IMR-90 (cell line): ENCODE data around the gene MACO1. TPM values are rescaled to one million over a fixed set of nuclear protein-coding genes. Genes with fewer than 3 reads are reported as not detected.
"Not testable (repeated sequence)": the region's sequence is repeated elsewhere in the genome, so short reads cannot be mapped to it uniquely, and the experiment has no call there.

Source experiments
- ATAC-seq: fragments of 200-7000 bp; cut with Tn5 transposase; 2 replicates; pipeline ENCODE4 v1.9.1; 2020; ENCODE audit warnings: low read depth, mild to moderate bottlenecking, moderate library complexity
- BruUV-seq: library from RNA; stranded (reverse); fragments of 400-500 nt; replicated peaks from 2 replicates; lab custom pipeline; 2021; lab: Mats Ljungman, UMichigan
- CTCF ChIA-PET: fragments of 300-600 bp; formaldehyde crosslinking; extraction: SDS; loops from one replicate; lab custom pipeline; 2021; ENCODE audit warnings: antibody characterized with exemption; lab: Yijun Ruan, JAX
- POLR2A ChIA-PET: fragments of 300-600 bp; sonication (Branson Sonifier 250); formaldehyde crosslinking; loops from one replicate; lab custom pipeline; 2022; ENCODE audit warnings: antibody characterized with exemption; ENCODE audit not compliant: unreplicated experiment; lab: Charles Lee
- DNase-seq: peaks from one replicate; pipeline ENCODE4 v3.0.0; 2013
- H2AFZ ChIP-seq: replicated peaks from 2 replicates; pipeline ENCODE3; 2013; ENCODE audit warnings: low read length, mild to moderate bottlenecking; ENCODE audit not compliant: poor library complexity
- H2AK5ac ChIP-seq: 2 replicates; pipeline ENCODE4 v1.6.1; 2013; ENCODE audit warnings: low read depth, low read length, inconsistent platforms
- H2AK9ac ChIP-seq: replicated peaks from 2 replicates; pipeline ENCODE3; 2013; ENCODE audit warnings: mild to moderate bottlenecking, low read depth, low read length, moderate library complexity; ENCODE audit not compliant: poor library complexity
- H2BK120ac ChIP-seq: 2 replicates; pipeline ENCODE4 v1.6.1; 2013; ENCODE audit warnings: low read depth, low read length, inconsistent platforms
- H2BK15ac ChIP-seq: 3 replicates; pipeline ENCODE4 v1.6.1; 2013; ENCODE audit warnings: low read depth, low read length, inconsistent platforms
- H2BK20ac ChIP-seq: 2 replicates; pipeline ENCODE4 v1.6.1; 2013; ENCODE audit warnings: low read depth, mild to moderate bottlenecking, inconsistent platforms, low read length, moderate library complexity
- H2BK5ac ChIP-seq: 2 replicates; pipeline ENCODE4 v1.6.1; 2013; ENCODE audit warnings: mild to moderate bottlenecking, low read depth, low read length, inconsistent platforms; ENCODE audit not compliant: poor library complexity, severe bottlenecking
- H3K14ac ChIP-seq: replicated peaks from 2 replicates; pipeline ENCODE4 v1.6.1; 2013; ENCODE audit warnings: low read depth, low read length, inconsistent platforms
- H3K18ac ChIP-seq: 2 replicates; pipeline ENCODE4 v1.6.1; 2013; ENCODE audit warnings: low read depth, low read length, control low read depth
- H3K23ac ChIP-seq: 2 replicates; pipeline ENCODE4 v1.6.1; 2013; ENCODE audit warnings: low read depth, low read length, inconsistent platforms
- H3K27ac ChIP-seq: 2 replicates; pipeline ENCODE4 v1.5.1; 2013; ENCODE audit warnings: mild to moderate bottlenecking, control low read depth, low read length; ENCODE audit not compliant: insufficient read depth
- H3K27me3 ChIP-seq: 2 replicates; pipeline ENCODE4 v1.6.1; 2013; ENCODE audit warnings: low read length; ENCODE audit not compliant: control insufficient read depth, insufficient read depth
- H3K36me3 ChIP-seq: 2 replicates; pipeline ENCODE4 v1.6.1; 2013; ENCODE audit warnings: low read length, mixed read lengths; ENCODE audit not compliant: control insufficient read depth, insufficient read depth
- H3K4ac ChIP-seq: 2 replicates; pipeline ENCODE4 v1.6.1; 2013; ENCODE audit warnings: low read depth, low read length, inconsistent platforms
- H3K4me1 ChIP-seq: 2 replicates; pipeline ENCODE4 v1.6.1; 2013; ENCODE audit warnings: low read length, mixed read lengths; ENCODE audit not compliant: control insufficient read depth, insufficient read depth
- H3K4me2 ChIP-seq: 2 replicates; pipeline ENCODE4 v1.6.1; 2013; ENCODE audit warnings: low read depth, mild to moderate bottlenecking, control low read depth, low read length, moderate library complexity
- H3K4me3 ChIP-seq: 2 replicates; pipeline ENCODE4 v1.5.1; 2013; ENCODE audit warnings: low read depth, mild to moderate bottlenecking, control low read depth, low read length, moderate library complexity; ENCODE audit not compliant: insufficient read depth
- H3K56ac ChIP-seq: 2 replicates; pipeline ENCODE4 v1.6.1; 2013; ENCODE audit warnings: low read length, inconsistent platforms; ENCODE audit not compliant: insufficient read depth; ENCODE audit errors: extremely low read depth
- H3K79me1 ChIP-seq, 2 experiments: 2 replicates each; pipeline ENCODE4 v1.6.1; 2013; ENCODE audit warnings: low read length in 2 of 2, inconsistent platforms in 1 of 2, low read depth in 1 of 2
- H3K9ac ChIP-seq: 2 replicates; pipeline ENCODE4 v1.6.1; 2013; ENCODE audit warnings: low read depth, low read length, control low read depth
- H3K9me1 ChIP-seq: 2 replicates; pipeline ENCODE4 v1.6.1; 2013; ENCODE audit warnings: low read length, inconsistent platforms; ENCODE audit not compliant: insufficient read depth
- H3K9me3 ChIP-seq: 2 replicates; pipeline ENCODE4 v1.6.1; 2013; ENCODE audit warnings: low read length; ENCODE audit not compliant: control insufficient read depth, insufficient read depth
- H4K20me1 ChIP-seq: 2 replicates; pipeline ENCODE4 v1.6.1; 2013; ENCODE audit warnings: low read length, inconsistent platforms; ENCODE audit not compliant: insufficient read depth
- H4K5ac ChIP-seq: 2 replicates; pipeline ENCODE4 v1.6.1; 2013; ENCODE audit warnings: mild to moderate bottlenecking, low read depth, low read length, control low read depth
- H4K8ac ChIP-seq, 2 experiments: 2 replicates each; pipeline ENCODE4 v1.6.1; 2013; ENCODE audit warnings: low read depth in 2 of 2, low read length in 2 of 2, control low read depth in 1 of 2, inconsistent platforms in 1 of 2
- H4K91ac ChIP-seq: 2 replicates; pipeline ENCODE4 v1.6.1; 2013; ENCODE audit warnings: low read depth, low read length, inconsistent platforms; ENCODE audit not compliant: insufficient read depth
- WGBS, 2 experiments: methylation state at CpG; one replicate each; pipeline versions ENCODE4 v1.1.5 to v1.1.7; 2013; ENCODE audit warnings: missing lambda C conversion rate in 2 of 2; ENCODE audit not compliant: insufficient read length in 1 of 2; ENCODE audit errors: extremely low coverage in 2 of 2; 5-methylcytosine and 5-hydroxymethylcytosine counted together
- dilution Hi-C: fragments of 300-500 bp; cut with HindIII; formaldehyde crosslinking; loops from one replicate; pipeline ENCODE4 v1.14.3; 2018; ENCODE audit warnings: low sequenced_read_pairs; ENCODE audit not compliant: unreplicated experiment
- in situ Hi-C: fragments of 300-500 bp; cut with MboI; formaldehyde crosslinking; loops from 3 replicates; pipeline ENCODE4 v1.14.3; 2019; ENCODE audit warnings: low sequenced_read_pairs, inconsistent platforms, mixed read lengths
- intact Hi-C: fragments of 100-400 bp; cut with micrococcal nuclease; formaldehyde crosslinking; loops from 2 replicates; pipeline ENCODE4 v1.10.0; 2022
- polyA plus RNA-seq, 3 experiments: library from polyadenylated mRNA; depleted of rRNA; stranded (reverse); fragments of >200 nt; gene quantifications; 2 replicates each; pipeline ENCODE4 v1.2.3, GENCODE V29; 2012; ENCODE audit warnings: low replicate concordance in 1 of 3
- total RNA-seq: library from RNA; depleted of rRNA; stranded (reverse); fragments of >200 nt; gene quantifications from 2 replicates; pipeline ENCODE4 v1.2.3, GENCODE V29; 2012

The MACO1 gene
- total and polyA plus RNA-seq, 2 of the 4 experiments (the other 2 are of a cell fraction) = 6.8 to 12.7 TPM

- no CpG with 5 or more reads among the region's 9 CpGs for WGBS, 2 experiments
- H3K9ac ChIP-seq, CTCF ChIA-PET, DNase-seq, H3K27me3 ChIP-seq, H3K4me3 ChIP-seq, H2BK5ac ChIP-seq, H3K9me3 ChIP-seq, H2BK15ac ChIP-seq, H2AFZ ChIP-seq, H3K14ac ChIP-seq, dilution Hi-C loops, H3K4me1 ChIP-seq, H2AK9ac ChIP-seq, H4K8ac ChIP-seq, H3K56ac ChIP-seq, H3K9me1 ChIP-seq, ATAC-seq, intact Hi-C loops, H4K20me1 ChIP-seq, H3K23ac ChIP-seq, H3K4ac ChIP-seq, POLR2A ChIA-PET, H4K91ac ChIP-seq, H3K4me2 ChIP-seq, H3K27ac ChIP-seq, BruUV-seq, H2BK20ac ChIP-seq, H4K5ac ChIP-seq, H2AK5ac ChIP-seq, H2BK120ac ChIP-seq, H3K18ac ChIP-seq, H3K36me3 ChIP-seq, H3K79me1 ChIP-seq: not testable (repeated sequence)
- in situ Hi-C loops = loop anchor here (25.0 kb wide), 2 partner anchors 92 to 392 kb away; partner anchors contain the start of genes MTFR1L and SELENON
Observed at GRCh38 chr1:25420715-25421114, 10.0 kb upstream of the MACO1 start, which contains the start of gene RHCE. RHCE (minus strand) TSS chr1:25420825; CDS start chr1:25420786, 39 bp downstream.

- H3K56ac ChIP-seq, H2AFZ ChIP-seq, CTCF ChIA-PET, H3K9me3 ChIP-seq, H2BK120ac ChIP-seq, H2BK20ac ChIP-seq, H3K36me3 ChIP-seq, H3K4me1 ChIP-seq, dilution Hi-C loops, H3K9me1 ChIP-seq, H2AK5ac ChIP-seq, H3K18ac ChIP-seq, H3K4me3 ChIP-seq, H2BK5ac ChIP-seq, H4K20me1 ChIP-seq, H2BK15ac ChIP-seq, H3K27ac ChIP-seq, BruUV-seq, POLR2A ChIA-PET, H3K23ac ChIP-seq, H3K4ac ChIP-seq, H4K8ac ChIP-seq, ATAC-seq, H2AK9ac ChIP-seq, H3K4me2 ChIP-seq, H3K79me1 ChIP-seq, DNase-seq, H3K14ac ChIP-seq, H4K5ac ChIP-seq, intact Hi-C loops, H3K9ac ChIP-seq, H4K91ac ChIP-seq, H3K27me3 ChIP-seq: not testable (repeated sequence)
- 50% methylated on average over 1 of the region's 6 CpGs; no CpG with 5 or more reads in 1 of the 2 experiments for WGBS, 2 experiments
- in situ Hi-C loops = loop anchor here (25.0 kb wide), 2 partner anchors 89 to 389 kb away; partner anchors contain the start of genes MTFR1L and SELENON
Observed at GRCh38 chr1:25423206-25423605, 7.5 kb upstream of the MACO1 start.
